Keratinocyte (primary cell): ENCODE results near the gene CALML3. TPM values are rescaled to one million over a fixed set of nuclear protein-coding genes. Genes with fewer than 3 reads are reported as not detected.

Source experiments
- DNase-seq: peaks from one replicate; pipeline ENCODE4 v3.0.0-alpha.2; 2011; ENCODE audit warnings: low read depth, missing footprints, low spot score
- FAIRE-seq: peaks from 2 replicates; lab custom pipeline; 2011; peaks lifted over from hg19 to GRCh38; lab: Jason Lieb, UNC
- H2AFZ ChIP-seq: 2 replicates; pipeline ENCODE4 v1.6.0; 2012; ENCODE audit warnings: low read length, control low read depth, inconsistent platforms; ENCODE audit not compliant: control insufficient read depth
- H3K27ac ChIP-seq: 2 replicates; pipeline ENCODE4 v1.5.1; 2011; ENCODE audit warnings: low read length; ENCODE audit not compliant: control insufficient read depth, insufficient read depth
- H3K27me3 ChIP-seq: 3 replicates; pipeline ENCODE4 v1.6.0; 2011; ENCODE audit warnings: low read length; ENCODE audit not compliant: control insufficient read depth, insufficient read depth; ENCODE audit errors: extremely low read depth
- H3K36me3 ChIP-seq, 2 experiments: 2 replicates in 1 of 2; 3 replicates in 1 of 2; pipeline ENCODE4 v1.5.1; 2011; ENCODE audit warnings: low read length in 2 of 2, mild to moderate bottlenecking in 1 of 2; ENCODE audit not compliant: control insufficient read depth in 2 of 2, insufficient read depth in 2 of 2; ENCODE audit errors: extremely low read depth in 1 of 2
- H3K4me1 ChIP-seq: 3 replicates; pipeline ENCODE4 v1.5.1; 2011; ENCODE audit warnings: low read length; ENCODE audit not compliant: control insufficient read depth, insufficient read depth; ENCODE audit errors: extremely low read depth
- H3K4me2 ChIP-seq: 3 replicates; pipeline ENCODE4 v1.6.0; 2011; ENCODE audit warnings: low read depth, low read length; ENCODE audit not compliant: control insufficient read depth, insufficient read depth; ENCODE audit errors: extremely low read depth
- H3K4me3 ChIP-seq, 3 experiments: fragments of 200-600 bp in 1 of 3; sonication (generic) in 1 of 3; 2 replicates in 2 of 3; 3 replicates in 1 of 3; pipeline ENCODE4 v1.5.1; 2011 to 2016; ENCODE audit warnings: low read length in 3 of 3, mild to moderate bottlenecking in 3 of 3, control low read depth in 2 of 3, inconsistent platforms in 1 of 3, low read depth in 1 of 3, mixed read lengths in 1 of 3, mixed run types in 1 of 3, moderate library complexity in 1 of 3; ENCODE audit not compliant: control insufficient read depth in 2 of 3, insufficient read depth in 2 of 3; ENCODE audit errors: extremely low read depth in 1 of 3
- H3K79me2 ChIP-seq: 2 replicates; pipeline ENCODE4 v1.6.0; 2012; ENCODE audit warnings: low read length; ENCODE audit not compliant: control insufficient read depth, insufficient read depth
- H3K9ac ChIP-seq: 3 replicates; pipeline ENCODE4 v1.6.0; 2011; ENCODE audit warnings: low read length; ENCODE audit not compliant: control insufficient read depth, insufficient read depth; ENCODE audit errors: extremely low read depth
- H3K9me1 ChIP-seq: 3 replicates; pipeline ENCODE4 v1.6.0; 2011; ENCODE audit warnings: low read length; ENCODE audit not compliant: control insufficient read depth, insufficient read depth; ENCODE audit errors: extremely low read depth
- H3K9me3 ChIP-seq: 2 replicates; pipeline ENCODE4 v1.5.1; 2012; ENCODE audit warnings: low read depth, low read length; ENCODE audit not compliant: control insufficient read depth
- H4K20me1 ChIP-seq: 3 replicates; pipeline ENCODE4 v1.6.0; 2011; ENCODE audit warnings: low read length; ENCODE audit not compliant: control insufficient read depth, insufficient read depth; ENCODE audit errors: extremely low read depth
- CTCF ChIP-seq, 3 experiments: IDR thresholded peaks in 1 of 3; conservative IDR thresholded peaks in 1 of 3; optimal IDR thresholded peaks in 1 of 3; 2 replicates in 2 of 3; 3 replicates in 1 of 3; pipeline versions ENCODE3 to v1.5.1; 2011; ENCODE audit warnings: low read length in 3 of 3, mild to moderate bottlenecking in 3 of 3, moderate library complexity in 2 of 3, control low read depth in 1 of 3, inconsistent platforms in 1 of 3; ENCODE audit not compliant: insufficient read depth in 2 of 3; ENCODE audit errors: extremely low read depth in 1 of 3
- EZH2 ChIP-seq: IDR thresholded peaks from one replicate; pipeline ENCODE4 v1.6.1; 2012; ENCODE audit warnings: inconsistent platforms, mild to moderate bottlenecking, low read length, moderate library complexity
- dilution Hi-C: fragments of 300-500 bp; cut with MboI; formaldehyde crosslinking; loops from one replicate; pipeline ENCODE4 v1.7.0; 2020; ENCODE audit warnings: low sequenced_read_pairs; ENCODE audit not compliant: extremely low pct_ligation_motif_present
- polyA plus RNA-seq, 5 experiments: library from polyadenylated mRNA; depleted of rRNA in 3 of 5; stranded (reverse) in 3 of 5; stranded (forward) in 1 of 5; unstranded in 1 of 5; fragments of >200 nt; gene quantifications; 1 replicate in 1 of 5; 2 replicates in 3 of 5; 3 replicates in 1 of 5; pipeline versions ENCODE4 v1.2.1 to v1.2.3, GENCODE V29; 2011 to 2012; ENCODE audit warnings: missing spikeins in 2 of 5, low read depth in 1 of 5, low replicate concordance in 1 of 5

The CALML3 gene
- polyA plus RNA-seq, 1 donor (not counting 4 experiments of a cell fraction or from before 2014, with no cell fraction given): 7.6 TPM

GRCh38 chr10:5543623-5544022, 18.9 kb downstream of the CALML3 start:
- H3K36me3 ChIP-seq: no peaks in the 10 kb centered on the region
- no peaks in the 10 kb centered on the region for H4K20me1 ChIP-seq
- H3K9ac ChIP-seq: no peak overlapping the region
- H3K27me3 ChIP-seq: no peaks in the 10 kb centered on the region
- H3K9me1 ChIP-seq: no peaks in the 10 kb centered on the region
- H3K4me2 ChIP-seq: no peak overlapping the region
- H3K79me2 ChIP-seq: no peaks in the 10 kb centered on the region
- FAIRE-seq (no peak), DNase-seq (no peak)
- H3K27ac ChIP-seq: no peak overlapping the region
- H3K4me1 ChIP-seq: peaks cover 41% of the 10 kb centered on the region
- no peak for TF ChIP-seq EZH2
- TF ChIP-seq CTCF (optimal IDR thresholded peaks at IDR 0.05 in 1 of 3, IDR thresholded peaks at IDR 0.05 in 1 of 3, conservative IDR thresholded peaks at IDR 0.05 in 1 of 3; ENCODE audit: extremely low read depth in 1 of 3, insufficient read depth in 2 of 3, low read length in 3 of 3): no peak
- no peaks in the 10 kb centered on the region for H3K9me3 ChIP-seq
- dilution Hi-C loops: no loop called here
- no peak overlapping the region for H3K4me3 ChIP-seq
- H2AFZ ChIP-seq: no peak overlapping the region

- no peak overlapping the region for H2AFZ ChIP-seq
- no peak overlapping the region for H3K9ac ChIP-seq
- no peak for DNase-seq
- H3K27me3 ChIP-seq: no peaks in the 10 kb centered on the region
- no peaks in the 10 kb centered on the region for H3K9me1 ChIP-seq
- peaks cover 41% of the 10 kb centered on the region for H3K4me1 ChIP-seq
- H3K9me3 ChIP-seq: no peaks in the 10 kb centered on the region
- no peaks in the 10 kb centered on the region for H4K20me1 ChIP-seq
- H3K4me2 ChIP-seq: no peak overlapping the region
- no peaks in the 10 kb centered on the region for H3K79me2 ChIP-seq
- H3K27ac ChIP-seq: no peak overlapping the region
- FAIRE-seq: no peak
- dilution Hi-C loops: no loop called here
- TF ChIP-seq EZH2 (no peak), CTCF (optimal IDR thresholded peaks at IDR 0.05 in 1 of 3, IDR thresholded peaks at IDR 0.05 in 1 of 3, conservative IDR thresholded peaks at IDR 0.05 in 1 of 3; ENCODE audit: extremely low read depth in 1 of 3, insufficient read depth in 2 of 3, low read length in 3 of 3) (no peak)
- H3K4me3 ChIP-seq: no peak overlapping the region
- no peaks in the 10 kb centered on the region for H3K36me3 ChIP-seq
These were observed 19.6 kb downstream of the CALML3 start for GRCh38 chr10:5544216-5544805.
